ENCODE results near the gene GFOD1.

The GFOD1 gene

DNA sequence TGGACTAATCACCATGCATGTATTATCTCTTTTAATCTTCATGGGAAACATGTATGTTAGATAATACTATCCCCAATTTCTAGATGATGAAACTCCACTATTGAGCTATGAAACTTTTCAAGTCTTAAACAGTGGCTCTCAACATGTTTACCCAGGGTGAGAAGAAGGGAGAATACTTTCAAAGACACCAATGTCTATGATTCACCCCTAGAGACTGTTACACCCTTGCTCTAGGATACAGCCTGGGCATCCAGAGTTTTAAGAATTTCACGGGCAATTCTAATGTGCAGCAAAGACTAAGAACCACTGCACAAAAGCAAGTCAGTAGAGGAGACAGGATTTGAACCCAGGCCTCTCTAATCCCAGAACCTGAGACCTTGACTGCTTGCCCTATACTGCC, 47.8 kb downstream of the GFOD1 start:
- Histone ChIP-seq H4K8ac (ENCODE audit: low read depth, low read length) (no peak overlapping the region), H3K27me3 (ENCODE audit: control insufficient read depth in 3 of 3, insufficient read depth in 3 of 3, low read depth in 1 of 3, low read length in 3 of 3) (no peaks in the 10 kb centered on the region), H3K4me2 (ENCODE audit: insufficient read depth, low read length, poor library complexity, severe bottlenecking) (no peak overlapping the region), H3K27ac (replicated peaks; ENCODE audit: low read length) (no peak overlapping the region), H3K4me3 (ENCODE audit: low read length in 2 of 2) (no peak overlapping the region), H3K79me1 (ENCODE audit: low read depth, low read length) (no peaks in the 10 kb centered on the region), H2BK5ac (ENCODE audit: low read length) (no peak overlapping the region), H2BK15ac (ENCODE audit: low read length) (no peak overlapping the region), H2BK120ac (ENCODE audit: low read depth, low read length) (no peak overlapping the region), H4K91ac (ENCODE audit: low read depth, low read length, poor library complexity) (no peak overlapping the region), H2AFZ (ENCODE audit: low read length) (no peak overlapping the region), H3K18ac (ENCODE audit: low read length) (no peak overlapping the region), H3K4ac (ENCODE audit: low read length) (no peak overlapping the region), H3K23ac (ENCODE audit: low read depth, low read length, poor library complexity) (no peak overlapping the region), H2AK5ac (ENCODE audit: low read depth, low read length) (no peak overlapping the region), H3K9me3 (replicated peaks in 1 of 2; ENCODE audit: control insufficient read depth in 2 of 2, insufficient read depth in 1 of 2, low read depth in 1 of 2, low read length in 2 of 2) (peaks cover 0 to 2% of the 10 kb centered on the region in 2 donors), H3K9ac (ENCODE audit: low read depth, low read length, poor library complexity) (no peak overlapping the region), H3K4me1 (ENCODE audit: control insufficient read depth in 2 of 2, insufficient read depth in 1 of 2, low read depth in 1 of 2, low read length in 2 of 2) (no peaks in the 10 kb centered on the region), H3K14ac (ENCODE audit: low read length) (no peak overlapping the region), H3K36me3 (replicated peaks in 1 of 2; ENCODE audit: control insufficient read depth in 2 of 2, insufficient read depth in 2 of 2, low read length in 2 of 2) (no peaks in the 10 kb centered on the region), H2BK12ac (ENCODE audit: low read length) (no peak overlapping the region)
- WGBS, 2 donors (ENCODE audit: extremely low coverage in 2 of 2, insufficient read length in 2 of 2, insufficient replicate concordance in 1 of 2): no CpG with 5 or more reads among the region's 1 CpG
- DNase-seq (ENCODE audit: low spot score): no peak

DNA sequence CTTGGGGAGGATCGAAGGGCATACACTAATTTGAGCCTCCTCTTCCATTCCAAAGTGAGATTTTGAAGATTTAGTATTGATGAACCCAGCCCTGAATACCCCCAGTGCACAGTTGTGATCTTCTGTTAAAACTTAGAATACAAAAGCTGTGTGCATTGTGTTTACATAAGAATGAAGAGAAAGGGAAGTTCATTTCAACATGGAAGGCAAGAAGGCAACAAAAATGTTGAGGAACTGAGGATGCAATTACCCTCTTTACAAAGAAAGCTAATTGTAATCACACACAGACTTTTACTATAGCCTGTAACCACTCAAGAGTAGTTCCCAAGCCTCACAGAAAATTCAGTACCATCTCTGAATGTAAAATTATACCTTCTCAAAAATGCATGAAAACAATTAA, 49.3 kb downstream of the GFOD1 start:
- H3K27me3 ChIP-seq (ENCODE audit: control insufficient read depth in 3 of 3, insufficient read depth in 3 of 3, low read depth in 1 of 3, low read length in 3 of 3): no peaks in the 10 kb centered on the region

DNA sequence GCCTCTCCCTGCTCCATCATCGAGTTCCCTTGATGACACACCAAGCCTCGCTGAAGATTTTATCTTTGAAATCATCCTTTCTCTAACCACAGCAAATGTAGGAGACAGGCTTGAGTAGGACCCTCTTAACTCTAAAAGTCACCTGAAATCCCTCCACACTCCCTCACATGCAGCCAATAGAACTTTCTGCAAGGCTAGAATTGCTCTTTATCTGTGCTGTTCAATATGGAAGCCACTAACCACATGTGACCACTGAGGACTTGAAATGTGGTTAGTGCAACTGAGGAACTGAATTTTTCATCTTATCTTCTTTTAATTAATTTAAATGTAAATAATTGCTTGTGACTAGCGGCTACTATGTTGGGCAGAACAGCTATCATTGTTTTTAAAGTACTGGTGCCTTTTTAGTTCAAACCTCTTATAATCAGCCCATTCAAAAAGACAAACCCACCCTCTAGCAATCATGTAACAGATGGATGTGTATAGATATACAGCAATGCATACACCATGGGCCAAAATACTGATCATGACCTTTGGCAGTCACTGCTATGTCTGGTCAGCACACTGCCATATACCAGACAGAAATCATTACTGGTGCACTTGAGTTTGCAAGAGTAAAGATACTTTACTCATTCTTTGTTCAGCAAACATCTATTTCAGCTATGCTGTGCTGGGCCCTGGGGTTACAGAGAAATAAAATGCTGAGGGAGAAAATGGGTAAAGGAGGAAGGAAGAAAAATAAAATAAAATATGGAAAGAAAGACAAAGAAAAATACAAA, 50.0 kb downstream of the GFOD1 start:
- Histone ChIP-seq H3K18ac (ENCODE audit: low read length) (no peak overlapping the region), H2BK15ac (ENCODE audit: low read length) (no peak overlapping the region), H3K27ac (replicated peaks; ENCODE audit: low read length) (no peak overlapping the region), H3K27me3 (ENCODE audit: control insufficient read depth in 3 of 3, insufficient read depth in 3 of 3, low read depth in 1 of 3, low read length in 3 of 3) (no peaks in the 10 kb centered on the region), H4K8ac (ENCODE audit: low read depth, low read length) (no peak overlapping the region), H3K9me3 (replicated peaks in 1 of 2; ENCODE audit: control insufficient read depth in 2 of 2, insufficient read depth in 1 of 2, low read depth in 1 of 2, low read length in 2 of 2) (peaks cover 0 to 9% of the 10 kb centered on the region in 2 donors), H4K91ac (ENCODE audit: low read depth, low read length, poor library complexity) (no peak overlapping the region), H3K23ac (ENCODE audit: low read depth, low read length, poor library complexity) (no peak overlapping the region), H3K36me3 (replicated peaks in 1 of 2; ENCODE audit: control insufficient read depth in 2 of 2, insufficient read depth in 2 of 2, low read length in 2 of 2) (no peaks in the 10 kb centered on the region), H2BK12ac (ENCODE audit: low read length) (no peak overlapping the region), H3K4me3 (ENCODE audit: low read length in 2 of 2) (no peak overlapping the region), H3K14ac (ENCODE audit: low read length) (no peak overlapping the region), H3K79me1 (ENCODE audit: low read depth, low read length) (no peaks in the 10 kb centered on the region), H2AK5ac (ENCODE audit: low read depth, low read length) (no peak overlapping the region), H3K4ac (ENCODE audit: low read length) (no peak overlapping the region), H2AFZ (ENCODE audit: low read length) (no peak overlapping the region), H2BK5ac (ENCODE audit: low read length) (no peak overlapping the region), H3K4me1 (ENCODE audit: control insufficient read depth in 2 of 2, insufficient read depth in 1 of 2, low read depth in 1 of 2, low read length in 2 of 2) (no peaks in the 10 kb centered on the region), H3K4me2 (ENCODE audit: insufficient read depth, low read length, poor library complexity, severe bottlenecking) (no peak overlapping the region), H3K9ac (ENCODE audit: low read depth, low read length, poor library complexity) (no peak overlapping the region), H2BK120ac (ENCODE audit: low read depth, low read length) (no peak overlapping the region)
- no CpG with 5 or more reads among the region's 3 CpGs for WGBS, 2 donors (ENCODE audit: extremely low coverage in 2 of 2, insufficient read length in 2 of 2, insufficient replicate concordance in 1 of 2)
- no peak for DNase-seq (ENCODE audit: low spot score)

More for the DNA sequence above, 49.3 kb downstream of the GFOD1 start:
- Histone ChIP-seq H2BK12ac (ENCODE audit: low read length) (no peak overlapping the region), H3K9ac (ENCODE audit: low read depth, low read length, poor library complexity) (no peak overlapping the region), H2BK120ac (ENCODE audit: low read depth, low read length) (no peak overlapping the region), H2BK5ac (ENCODE audit: low read length) (no peak overlapping the region), H3K36me3 (replicated peaks in 1 of 2; ENCODE audit: control insufficient read depth in 2 of 2, insufficient read depth in 2 of 2, low read length in 2 of 2) (no peaks in the 10 kb centered on the region), H3K4me3 (ENCODE audit: low read length in 2 of 2) (no peak overlapping the region), H3K18ac (ENCODE audit: low read length) (no peak overlapping the region), H2BK15ac (ENCODE audit: low read length) (no peak overlapping the region), H3K23ac (ENCODE audit: low read depth, low read length, poor library complexity) (no peak overlapping the region), H4K8ac (ENCODE audit: low read depth, low read length) (no peak overlapping the region), H3K4ac (ENCODE audit: low read length) (no peak overlapping the region), H4K91ac (ENCODE audit: low read depth, low read length, poor library complexity) (no peak overlapping the region), H3K9me3 (replicated peaks in 1 of 2; ENCODE audit: control insufficient read depth in 2 of 2, insufficient read depth in 1 of 2, low read depth in 1 of 2, low read length in 2 of 2) (peaks cover 0 to 9% of the 10 kb centered on the region in 2 donors), H3K79me1 (ENCODE audit: low read depth, low read length) (no peaks in the 10 kb centered on the region), H2AK5ac (ENCODE audit: low read depth, low read length) (no peak overlapping the region), H3K4me2 (ENCODE audit: insufficient read depth, low read length, poor library complexity, severe bottlenecking) (no peak overlapping the region), H3K27ac (replicated peaks; ENCODE audit: low read length) (no peak overlapping the region), H3K14ac (ENCODE audit: low read length) (no peak overlapping the region), H2AFZ (ENCODE audit: low read length) (no peak overlapping the region), H3K4me1 (ENCODE audit: control insufficient read depth in 2 of 2, insufficient read depth in 1 of 2, low read depth in 1 of 2, low read length in 2 of 2) (no peaks in the 10 kb centered on the region)
- WGBS, 2 donors (ENCODE audit: extremely low coverage in 2 of 2, insufficient read length in 2 of 2, insufficient replicate concordance in 1 of 2): no CpG with 5 or more reads among the region's 1 CpG
- no peak for DNase-seq (ENCODE audit: low spot score)

DNA sequence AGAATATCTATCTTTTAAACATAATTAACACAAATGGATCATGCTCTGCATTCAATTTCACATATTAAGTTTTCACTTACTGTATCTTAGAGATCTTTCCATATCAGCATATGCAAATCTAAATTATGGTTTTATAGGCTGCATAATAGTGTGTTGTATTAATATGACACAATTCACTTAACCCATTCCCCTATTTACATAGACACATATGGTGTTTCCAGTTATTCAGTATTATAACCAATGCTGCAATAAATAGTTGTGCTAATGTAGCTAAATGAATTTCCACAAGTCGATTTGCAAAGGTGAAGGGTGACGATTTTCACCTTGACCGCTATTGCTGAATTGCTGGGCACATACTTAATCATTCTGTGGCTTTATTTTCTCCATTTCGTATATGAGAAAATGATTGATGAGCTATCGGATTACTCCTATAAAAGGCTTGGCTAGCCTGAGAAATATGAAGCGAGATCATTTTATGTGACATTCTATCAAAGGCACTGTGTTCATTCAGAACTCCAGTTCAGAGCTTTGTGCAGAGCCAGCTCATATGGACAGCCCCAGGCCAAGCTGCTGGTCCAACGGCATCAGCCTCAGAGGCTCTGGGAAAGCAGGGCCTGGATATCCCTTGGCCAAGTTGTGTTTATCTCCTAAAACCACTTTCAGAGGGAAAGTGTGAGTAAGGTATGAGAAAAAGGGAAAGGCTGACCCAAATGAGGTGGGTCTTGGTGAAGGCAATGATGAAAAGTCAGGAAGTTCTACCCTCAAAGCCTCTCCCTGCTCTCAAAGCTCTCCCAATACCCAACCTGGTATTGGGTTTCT, 50.8 kb downstream of the GFOD1 start:
- no CpG with 5 or more reads among the region's 7 CpGs for WGBS, 2 donors (ENCODE audit: extremely low coverage in 2 of 2, insufficient read length in 2 of 2, insufficient replicate concordance in 1 of 2)
- Histone ChIP-seq H2BK120ac (ENCODE audit: low read depth, low read length) (no peak overlapping the region), H3K9ac (ENCODE audit: low read depth, low read length, poor library complexity) (no peak overlapping the region), H4K91ac (ENCODE audit: low read depth, low read length, poor library complexity) (no peak overlapping the region), H2BK5ac (ENCODE audit: low read length) (no peak overlapping the region), H3K14ac (ENCODE audit: low read length) (no peak overlapping the region), H3K23ac (ENCODE audit: low read depth, low read length, poor library complexity) (no peak overlapping the region), H3K36me3 (replicated peaks in 1 of 2; ENCODE audit: control insufficient read depth in 2 of 2, insufficient read depth in 2 of 2, low read length in 2 of 2) (no peaks in the 10 kb centered on the region), H2AK5ac (ENCODE audit: low read depth, low read length) (no peak overlapping the region), H3K27ac (replicated peaks; ENCODE audit: low read length) (no peak overlapping the region), H3K4ac (ENCODE audit: low read length) (no peak overlapping the region), H4K8ac (ENCODE audit: low read depth, low read length) (no peak overlapping the region), H2AFZ (ENCODE audit: low read length) (no peak overlapping the region), H3K4me2 (ENCODE audit: insufficient read depth, low read length, poor library complexity, severe bottlenecking) (no peak overlapping the region), H3K4me1 (ENCODE audit: control insufficient read depth in 2 of 2, insufficient read depth in 1 of 2, low read depth in 1 of 2, low read length in 2 of 2) (no peaks in the 10 kb centered on the region), H3K27me3 (ENCODE audit: control insufficient read depth in 3 of 3, insufficient read depth in 3 of 3, low read depth in 1 of 3, low read length in 3 of 3) (no peaks in the 10 kb centered on the region), H3K9me3 (replicated peaks in 1 of 2; ENCODE audit: control insufficient read depth in 2 of 2, insufficient read depth in 1 of 2, low read depth in 1 of 2, low read length in 2 of 2) (peaks cover 0 to 9% of the 10 kb centered on the region in 2 donors), H3K4me3 (ENCODE audit: low read length in 2 of 2) (no peak overlapping the region), H3K18ac (ENCODE audit: low read length) (no peak overlapping the region), H2BK15ac (ENCODE audit: low read length) (no peak overlapping the region), H3K79me1 (ENCODE audit: low read depth, low read length) (no peaks in the 10 kb centered on the region), H2BK12ac (ENCODE audit: low read length) (no peak overlapping the region)
- DNase-seq (ENCODE audit: low spot score): no peak

Measured in neuronal stem cell (in vitro differentiated cells).